Osteoblast (primary cell): Measurements from ENCODE around the gene DRD1. TPM values are rescaled to one million over a fixed set of nuclear protein-coding genes. Genes with fewer than 3 reads are reported as not detected.
"Not testable (repeated sequence)": the region's sequence is repeated elsewhere in the genome, so short reads cannot be mapped to it uniquely, and the experiment has no call there.

ENCODE experiments used
- DNase-seq: peaks from one replicate; pipeline ENCODE4 v3.0.0; 2011; ENCODE audit warnings: low spot score, mixed read lengths; ENCODE audit not compliant: insufficient read length; ENCODE audit errors: missing footprints
- H2AFZ ChIP-seq: 2 replicates; pipeline ENCODE4 v1.6.0; 2011; ENCODE audit warnings: mild to moderate bottlenecking, low read length
- H3K27ac ChIP-seq: 2 replicates; pipeline ENCODE4 v1.5.1; 2011; ENCODE audit warnings: mild to moderate bottlenecking, low read depth, low read length, moderate library complexity
- H3K27me3 ChIP-seq: 2 replicates; pipeline ENCODE4 v1.6.0; 2012; ENCODE audit warnings: mild to moderate bottlenecking, control low read depth, inconsistent platforms, low read length, moderate library complexity; ENCODE audit not compliant: insufficient read depth
- H3K36me3 ChIP-seq: 2 replicates; pipeline ENCODE4 v1.5.1; 2011; ENCODE audit warnings: mild to moderate bottlenecking, low read length, control low read depth, moderate library complexity; ENCODE audit not compliant: insufficient read depth
- H3K4me1 ChIP-seq: 2 replicates; pipeline ENCODE4 v1.5.1; 2011; ENCODE audit warnings: mild to moderate bottlenecking, low read length, control low read depth, moderate library complexity; ENCODE audit not compliant: insufficient read depth
- H3K4me2 ChIP-seq: 2 replicates; pipeline ENCODE4 v1.6.0; 2011; ENCODE audit warnings: mild to moderate bottlenecking, low read length; ENCODE audit not compliant: insufficient read depth
- H3K4me3 ChIP-seq: fragments of 200-600 bp; sonication (generic); 3 replicates; pipeline ENCODE4 v1.5.1; 2012; ENCODE audit warnings: mild to moderate bottlenecking, low read length, inconsistent platforms; ENCODE audit not compliant: insufficient read depth
- H3K79me2 ChIP-seq: 2 replicates; pipeline ENCODE4 v1.6.0; 2012; ENCODE audit warnings: mild to moderate bottlenecking, low read length, control low read depth, inconsistent platforms; ENCODE audit not compliant: insufficient read depth
- H3K9me3 ChIP-seq: 2 replicates; pipeline ENCODE4 v1.5.1; 2011; ENCODE audit warnings: low read depth, low read length, control low read depth
- H4K20me1 ChIP-seq: 2 replicates; pipeline ENCODE4 v1.6.0; 2012; ENCODE audit warnings: mild to moderate bottlenecking, low read length, control low read depth; ENCODE audit not compliant: insufficient read depth
- CTCF ChIP-seq: IDR thresholded peaks from 2 replicates; pipeline ENCODE4 v1.5.1; 2011; ENCODE audit warnings: mild to moderate bottlenecking, low read depth, low read length, moderate library complexity; ENCODE audit errors: extremely low read depth
- total RNA-seq: library from RNA; depleted of rRNA; stranded (reverse); fragments of >200 nt; gene quantifications from 2 replicates; pipeline ENCODE4 v1.2.3, GENCODE V29; 2012

DRD1 gene
- total RNA-seq, 1 donor = under 0.01 TPM

GRCh38 chr5:175410926-175411325, 33.1 kb downstream of the DRD1 start:
- TF ChIP-seq CTCF = no peak
- Histone ChIP-seq H3K36me3 (no peaks in the 10 kb centered on the region), H3K4me2 (no peak overlapping the region), H3K9me3 (no peaks in the 10 kb centered on the region), H4K20me1 (no peaks in the 10 kb centered on the region), H3K27ac (no peak overlapping the region), H3K4me3 (no peak overlapping the region), H3K27me3 (no peaks in the 10 kb centered on the region), H2AFZ (no peak overlapping the region), H3K4me1 (no peaks in the 10 kb centered on the region), H3K79me2 (no peaks in the 10 kb centered on the region)
- no peak for DNase-seq

GRCh38 chr5:175406300-175406699, 37.7 kb downstream of the DRD1 start:
- Histone ChIP-seq H2AFZ (no peak overlapping the region), H3K27ac (no peak overlapping the region), H3K4me2 (no peak overlapping the region), H3K4me1 (no peaks in the 10 kb centered on the region), H3K79me2 (no peaks in the 10 kb centered on the region), H3K27me3 (no peaks in the 10 kb centered on the region), H3K9me3 (no peaks in the 10 kb centered on the region), H3K36me3 (no peaks in the 10 kb centered on the region), H4K20me1 (no peaks in the 10 kb centered on the region), H3K4me3 (no peak overlapping the region)
- DNase-seq = no peak
- TF ChIP-seq CTCF = no peak

DNA sequence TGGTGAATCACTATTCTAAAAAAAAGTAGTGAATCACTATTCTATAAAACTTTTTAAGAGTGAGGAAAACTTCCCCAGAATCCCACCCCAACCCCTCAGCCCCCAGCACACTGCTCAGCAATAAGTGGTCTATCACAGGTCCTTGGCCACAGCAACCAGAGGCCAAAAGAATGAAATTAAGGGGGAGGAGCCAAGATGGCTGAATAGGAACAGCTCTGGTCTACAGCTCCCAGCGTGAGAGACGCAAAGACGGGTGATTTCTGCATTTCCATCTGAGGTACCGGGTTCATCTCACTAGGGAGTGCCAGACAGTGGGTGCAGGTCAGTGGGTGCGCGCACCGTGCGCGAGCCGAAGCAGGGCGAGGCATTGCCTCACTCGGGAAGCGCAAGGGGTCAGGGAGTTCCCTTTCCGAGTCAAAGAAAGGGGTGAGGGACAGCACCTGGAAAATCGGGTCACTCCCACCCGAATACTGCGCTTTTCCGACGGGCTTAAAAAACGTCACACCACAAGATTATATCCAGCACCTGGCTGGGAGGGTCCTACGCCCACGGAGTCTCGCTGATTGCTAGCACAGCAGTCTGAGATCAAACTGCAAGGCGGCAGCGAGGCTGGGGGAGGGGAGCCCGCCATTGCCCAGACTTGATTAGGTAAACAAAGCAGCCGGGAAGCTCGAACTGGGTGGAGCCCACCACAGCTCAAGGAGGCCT, 46.2 kb downstream of the DRD1 start:
- H3K27me3 ChIP-seq, H3K4me3 ChIP-seq, H3K36me3 ChIP-seq, DNase-seq, H3K79me2 ChIP-seq, H3K27ac ChIP-seq, H3K9me3 ChIP-seq, H3K4me1 ChIP-seq, H3K4me2 ChIP-seq, H4K20me1 ChIP-seq, H2AFZ ChIP-seq: not testable (repeated sequence)

DNA sequence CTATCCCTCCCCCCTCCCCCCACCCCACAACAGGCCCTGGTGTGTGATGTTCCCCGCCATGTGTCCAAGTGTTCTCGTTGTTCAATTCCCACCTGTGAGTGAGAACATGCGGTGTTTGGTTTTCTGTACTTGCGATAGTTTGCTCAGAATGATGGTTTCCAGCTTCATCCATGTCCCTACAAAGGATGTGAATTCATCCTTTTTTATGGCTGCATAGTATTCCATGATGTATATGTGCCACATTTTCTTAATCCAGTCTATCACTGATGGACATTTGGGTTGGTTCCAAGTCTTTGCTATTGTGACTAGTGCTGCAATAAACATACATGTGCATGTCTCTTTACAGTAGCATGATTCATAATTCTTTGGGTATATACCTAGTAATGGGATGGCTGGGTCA, 48.6 kb downstream of the DRD1 start:
- H3K4me3 ChIP-seq, H3K36me3 ChIP-seq, H3K27ac ChIP-seq, H4K20me1 ChIP-seq, H3K4me1 ChIP-seq, H2AFZ ChIP-seq, H3K79me2 ChIP-seq, H3K9me3 ChIP-seq, H3K4me2 ChIP-seq, DNase-seq, H3K27me3 ChIP-seq: not testable (repeated sequence)

DNA sequence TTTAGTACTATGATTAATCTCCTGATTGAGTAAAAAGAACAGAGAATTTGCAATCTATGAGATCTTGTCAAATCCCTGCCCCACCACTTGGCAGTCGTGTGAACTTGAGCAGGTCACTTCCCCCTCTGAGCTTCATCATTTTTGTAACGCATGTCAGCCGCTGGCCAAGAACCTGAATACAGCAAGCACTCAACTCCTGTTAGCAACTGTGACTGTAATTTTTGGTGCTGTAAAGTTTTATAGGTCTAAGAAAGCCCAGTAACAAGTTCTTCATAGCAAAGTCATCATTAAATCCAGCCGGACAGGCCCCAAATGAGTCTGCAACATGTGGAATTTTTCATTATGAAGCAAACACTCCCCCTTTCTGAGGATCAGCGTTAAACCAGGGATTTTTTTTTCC, 49.4 kb downstream of the DRD1 start:
- DNase-seq = no peak
- Histone ChIP-seq H4K20me1 (no peaks in the 10 kb centered on the region), H3K4me1 (no peaks in the 10 kb centered on the region), H3K27me3 (no peaks in the 10 kb centered on the region), H2AFZ (no peak overlapping the region), H3K36me3 (no peaks in the 10 kb centered on the region), H3K9me3 (no peaks in the 10 kb centered on the region), H3K79me2 (no peaks in the 10 kb centered on the region), H3K4me3 (no peak overlapping the region), H3K4me2 (no peak overlapping the region), H3K27ac (no peak overlapping the region)
- no peak for TF ChIP-seq CTCF
